ENCODE measurements around the gene ADAP1. TPM values are rescaled to one million over a fixed set of nuclear protein-coding genes. Genes with fewer than 3 reads are reported as not detected.
A peak's percentile ranks its signal among the peaks of the same experiment; 100 is the strongest.
"Not testable (repeated sequence)": the region's sequence is repeated elsewhere in the genome, so short reads cannot be mapped to it uniquely, and the experiment has no call there.

Gene ADAP1
- total RNA-seq, 1 donor from 2014 or later: 1.6 TPM

DNA sequence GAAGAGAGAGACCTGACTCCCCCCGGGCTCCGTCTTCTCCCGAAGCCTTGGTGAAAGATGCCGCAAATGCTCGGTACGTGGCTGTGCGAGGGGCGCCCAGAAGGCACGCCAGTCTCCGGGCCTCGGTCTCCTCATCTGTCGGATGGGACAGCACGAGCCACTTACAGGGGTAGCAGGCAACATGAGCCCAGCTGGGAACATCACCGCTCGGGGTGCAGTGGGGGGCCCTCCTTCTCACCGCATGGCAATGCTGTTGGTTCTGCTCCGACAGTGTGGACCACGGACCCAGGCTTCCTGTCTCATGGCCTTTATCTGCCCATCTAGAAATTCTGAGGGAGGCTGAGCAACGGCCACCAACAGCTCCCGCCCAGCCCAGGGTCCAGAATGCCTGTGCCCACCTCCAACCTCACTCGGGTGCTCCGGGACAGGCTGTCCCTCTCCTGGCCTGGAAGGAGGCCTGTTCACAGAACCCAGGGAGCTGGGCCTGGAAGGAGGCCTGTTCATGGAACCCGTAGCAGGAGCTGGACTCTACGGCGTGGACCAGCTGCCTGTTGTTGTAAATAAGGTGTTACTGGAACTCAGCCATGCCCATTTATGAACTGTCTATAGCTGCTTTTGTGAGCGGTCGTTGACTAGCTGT is 15.8 kb downstream of the ADAP1 start:
- DNase-seq: no peak

DNA sequence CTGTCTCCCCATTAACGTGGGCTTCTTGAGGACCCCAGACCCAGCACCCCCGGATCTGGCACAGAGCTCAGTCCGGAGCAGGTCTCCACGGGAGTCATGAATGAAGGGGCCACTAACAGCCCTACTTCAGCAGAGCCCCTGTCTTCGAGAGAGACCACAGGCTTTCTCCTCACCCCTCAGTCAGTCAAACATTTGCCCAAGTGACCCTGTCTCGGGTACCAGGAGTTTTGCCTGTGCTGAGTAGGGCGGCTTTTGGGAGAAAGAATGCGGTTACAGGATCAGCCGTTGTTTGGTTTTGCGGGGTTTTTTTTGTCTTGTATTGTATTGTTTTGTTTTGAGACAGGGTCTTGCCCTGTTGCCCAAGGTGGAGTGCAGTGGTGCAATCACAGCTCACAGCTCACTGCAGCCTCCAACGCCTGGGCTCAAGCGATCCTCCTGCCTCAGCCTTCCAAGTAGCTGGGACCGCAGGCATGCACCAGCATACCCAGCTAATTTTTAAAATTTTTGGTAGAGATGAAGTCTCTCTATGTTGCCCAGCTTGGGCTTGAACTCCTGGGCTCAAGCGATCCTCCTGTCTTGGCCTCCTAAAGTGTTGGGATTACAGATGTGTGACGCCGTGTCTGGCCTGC is 16.5 kb downstream of the ADAP1 start:
- DNase-seq: no peak

DNA sequence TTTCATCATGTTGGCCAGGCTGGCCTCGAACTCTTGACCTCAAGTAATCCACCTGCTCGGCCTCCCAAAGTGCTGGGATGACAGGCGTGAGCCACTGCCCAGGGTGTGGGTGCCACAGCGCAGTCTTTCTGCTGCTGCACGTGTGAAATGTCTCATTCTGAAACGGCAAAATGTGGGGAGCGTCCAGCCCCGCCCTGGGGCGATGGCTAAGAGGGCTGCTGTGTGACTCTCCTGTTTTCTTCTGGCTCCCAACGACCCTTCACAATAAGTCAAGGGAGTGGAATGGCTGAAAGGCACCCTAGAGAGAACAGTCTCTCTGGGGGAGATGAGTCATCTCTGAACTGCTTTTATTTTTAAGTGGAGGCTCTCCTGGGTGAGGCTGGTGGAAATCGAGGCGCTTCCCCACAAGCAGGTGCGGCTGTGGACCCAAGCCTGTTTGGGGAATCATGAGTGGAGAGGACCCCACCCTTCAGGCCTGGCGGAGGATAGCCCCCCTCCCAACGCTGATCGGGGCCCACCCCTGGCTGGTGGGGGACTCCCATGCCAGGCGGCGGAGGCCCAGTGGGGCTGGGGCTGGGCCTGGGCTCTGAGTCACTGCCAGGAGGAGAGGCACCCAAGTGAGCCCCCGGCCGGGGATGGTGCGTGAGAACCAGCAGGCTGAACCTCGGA is 18.0 kb downstream of the ADAP1 start:
- DNase-seq: no peak

DNA sequence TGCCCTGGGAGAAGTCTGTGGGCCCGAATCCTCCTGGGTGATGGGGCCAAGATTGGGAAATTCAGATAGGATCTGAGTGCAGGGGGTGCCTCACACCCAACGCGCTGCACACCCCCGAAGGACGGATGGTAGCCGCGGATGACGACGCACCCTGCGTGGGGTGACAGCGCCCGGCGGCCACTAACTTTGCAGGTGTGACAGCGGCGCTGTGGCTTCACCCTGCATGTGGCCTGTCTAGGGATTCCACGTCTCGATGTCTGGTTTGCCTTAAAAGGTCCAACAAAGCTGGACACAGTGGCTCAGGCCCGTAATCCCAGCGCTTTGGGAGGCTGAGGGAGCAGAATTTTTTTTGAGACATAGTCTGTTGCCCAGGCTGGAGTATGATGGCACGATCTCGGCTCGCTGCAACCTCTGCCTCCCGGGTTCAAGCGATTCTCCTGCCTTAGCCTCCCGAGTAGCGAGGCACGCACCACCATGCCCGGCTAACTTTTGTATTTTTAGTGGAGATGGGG is 18.6 kb downstream of the ADAP1 start:
- no peak for DNase-seq

DNA sequence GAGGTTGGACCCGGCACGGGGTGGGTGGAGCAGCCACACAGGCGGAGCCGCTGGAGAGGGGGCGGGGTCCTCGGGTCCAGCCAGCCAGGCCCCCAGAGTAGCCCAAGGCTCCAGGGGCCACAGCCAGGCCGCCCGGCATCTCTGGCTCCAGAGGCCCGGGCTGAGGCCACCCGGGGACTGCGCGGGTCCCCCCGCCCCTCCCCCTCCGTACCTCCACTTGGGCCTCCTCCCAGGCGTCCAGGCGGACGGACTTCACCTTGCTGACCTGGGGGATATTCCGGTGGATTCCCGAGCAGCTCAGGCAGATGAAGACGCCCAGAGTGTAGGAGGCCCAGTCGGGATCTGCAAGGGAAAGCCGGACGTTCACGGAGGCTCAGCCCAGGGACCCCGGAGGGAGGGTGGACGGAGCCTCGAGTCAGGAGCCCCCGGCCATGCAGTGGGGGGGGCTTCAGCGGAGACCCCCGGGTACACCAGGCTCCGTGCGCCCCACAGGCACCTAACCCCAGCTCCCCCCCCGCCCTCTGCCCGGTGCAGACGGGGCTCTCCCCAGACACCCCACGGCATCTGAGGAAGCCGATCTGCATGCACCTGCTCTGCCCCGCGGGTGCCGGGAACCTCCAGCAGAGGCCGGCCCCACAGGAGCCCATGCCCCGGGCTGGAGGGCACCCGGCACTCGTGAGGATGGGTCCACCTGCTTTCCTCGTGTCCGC is 19.2 kb downstream of the ADAP1 start:
- no peak for DNase-seq

DNA sequence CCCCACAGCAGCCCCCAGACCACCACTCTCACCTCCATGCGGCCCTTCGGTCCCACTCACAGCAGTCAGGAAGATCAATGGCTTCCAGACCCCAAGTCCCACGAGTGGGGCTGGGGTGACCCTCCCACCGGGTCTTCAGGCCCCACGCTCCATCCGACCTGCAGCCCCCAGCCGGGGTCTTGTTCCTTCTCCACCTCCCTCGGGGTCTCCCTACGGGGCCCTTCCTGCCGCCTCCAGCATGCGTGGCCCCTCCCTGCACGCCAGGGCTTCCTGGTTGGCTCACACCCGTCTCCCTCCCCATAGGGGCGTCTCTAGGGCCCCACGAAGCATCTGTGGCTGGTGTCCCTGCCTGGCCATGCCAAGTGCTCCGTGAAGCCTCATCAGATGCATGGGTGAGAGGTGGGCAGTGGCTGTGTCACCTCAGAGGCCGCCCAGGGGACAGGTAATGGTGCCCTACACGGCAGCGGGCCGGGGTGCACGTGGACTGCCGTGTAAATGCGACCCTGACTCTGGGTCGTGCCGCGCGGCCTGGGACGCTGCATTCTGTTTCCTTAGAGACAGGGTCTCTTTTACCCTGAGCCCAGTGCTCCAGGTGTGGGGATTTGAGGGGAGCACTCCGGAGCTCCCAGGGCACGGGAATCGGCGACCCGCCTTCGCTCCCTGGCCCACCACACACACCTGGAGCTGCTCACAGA is 19.9 kb downstream of the ADAP1 start:
- DNase-seq: no peak

DNA sequence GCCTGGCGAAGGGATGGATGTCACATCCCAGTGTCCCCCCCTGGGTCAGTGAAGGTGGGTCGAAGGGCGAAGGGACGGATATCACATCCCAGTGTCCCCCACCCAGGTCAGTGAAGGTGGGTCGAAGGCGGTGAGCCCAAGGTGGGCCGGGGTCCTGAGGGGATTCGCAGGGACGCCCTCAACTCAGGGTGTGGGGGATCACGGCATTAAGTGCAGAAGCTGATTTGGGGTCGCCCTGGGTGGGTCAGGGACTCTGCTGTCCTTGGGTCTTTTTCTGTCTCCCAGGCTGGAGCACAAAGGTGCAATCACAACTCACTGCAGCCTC is 21.9 kb downstream of the ADAP1 start:
- no peak for DNase-seq

DNA sequence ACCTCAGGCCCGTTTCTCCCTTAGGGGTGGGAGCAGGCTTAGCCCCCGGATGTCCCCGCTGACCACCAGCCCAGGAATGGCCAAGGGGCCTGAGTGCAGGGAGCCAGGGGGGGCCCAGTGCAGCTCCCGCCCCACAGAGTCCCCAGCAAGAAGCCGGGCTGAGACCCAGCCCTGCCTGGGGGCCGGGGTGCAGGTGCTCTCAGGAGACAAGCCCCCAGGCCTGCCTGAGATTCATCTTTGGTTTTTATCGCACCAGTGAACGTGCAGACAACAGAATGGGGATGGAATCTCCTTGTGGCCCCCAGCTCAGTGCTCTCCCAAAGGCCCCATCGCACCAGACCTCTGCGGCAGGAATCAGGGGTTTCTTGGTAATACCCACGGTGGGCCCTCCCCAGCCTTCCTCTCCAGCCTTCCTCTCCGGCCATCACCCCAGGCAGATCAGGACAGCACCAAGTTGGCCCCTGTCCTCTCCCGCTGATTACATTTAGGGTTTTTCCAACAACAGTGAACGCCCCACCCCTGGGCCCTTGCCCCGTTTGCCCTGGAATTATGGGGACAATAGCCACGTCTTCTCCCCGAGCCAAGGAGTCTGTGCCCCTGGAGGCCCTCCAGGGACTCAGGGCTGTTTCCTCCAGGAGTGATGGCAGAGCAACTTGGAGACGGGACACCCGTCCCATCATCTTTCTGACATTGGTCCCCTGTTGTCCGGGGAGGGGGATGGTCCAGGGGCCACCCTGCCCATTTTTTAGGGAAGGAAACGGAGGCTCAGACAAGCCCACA is 22.4 kb downstream of the ADAP1 start:
- no peak for DNase-seq

DNA sequence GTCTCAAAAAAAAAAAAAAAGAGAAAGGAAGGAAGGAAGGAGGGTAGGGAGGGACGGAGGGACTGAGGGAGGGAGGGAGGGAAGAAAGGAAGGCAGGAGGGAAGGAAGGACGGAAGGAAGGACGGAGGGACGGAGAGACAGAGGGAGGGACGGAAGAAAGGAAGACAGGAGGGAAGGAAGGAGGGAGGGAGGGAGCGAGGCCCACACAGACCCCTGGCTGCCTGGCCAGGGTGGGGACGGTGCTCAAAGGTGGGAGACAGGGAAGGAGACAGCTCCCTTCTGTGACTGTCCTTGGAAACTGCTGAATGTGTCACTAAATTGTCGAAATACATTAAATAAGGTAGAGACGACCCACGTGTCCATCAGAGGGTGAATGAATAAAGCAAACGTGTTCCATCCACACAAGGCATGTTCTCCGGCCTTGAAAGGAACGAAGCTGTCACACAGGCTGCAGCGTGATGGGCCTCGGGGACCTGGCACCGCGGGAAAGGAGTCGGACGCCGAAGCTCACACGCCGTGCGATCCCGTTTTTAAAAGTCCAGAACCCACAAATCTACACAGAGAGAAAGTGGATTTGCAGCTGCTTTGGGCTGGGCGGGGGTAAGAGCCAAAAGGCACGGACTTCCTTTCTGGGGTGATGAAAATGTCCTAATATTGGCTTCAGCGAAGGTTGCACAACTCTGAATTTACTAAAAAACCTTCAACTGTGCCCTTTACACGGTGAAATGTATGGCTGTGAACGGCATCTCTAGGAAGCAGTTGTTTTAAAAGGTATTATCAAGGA is 23.3 kb downstream of the ADAP1 start:
- no peak for DNase-seq

DNA sequence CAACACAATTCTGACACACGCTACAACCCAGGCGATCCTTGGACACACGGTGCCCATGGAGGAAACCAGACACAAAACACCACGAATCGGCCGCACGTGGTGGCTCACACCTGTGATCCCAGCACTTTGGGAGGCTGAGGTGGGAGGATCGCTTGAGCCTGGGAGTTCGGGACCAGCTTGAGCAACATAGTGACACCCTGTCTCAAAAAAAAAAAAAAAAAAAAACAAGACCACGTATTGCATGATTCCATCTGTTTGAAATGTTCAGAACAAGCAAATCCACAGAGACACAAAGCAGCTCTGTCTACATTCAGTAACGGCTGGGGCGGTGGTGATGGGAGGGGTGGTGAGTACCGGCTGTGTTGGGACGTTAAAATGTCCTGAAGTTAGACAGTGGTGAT is 25.2 kb downstream of the ADAP1 start:
- DNase-seq: peak; percentile 30

DNA sequence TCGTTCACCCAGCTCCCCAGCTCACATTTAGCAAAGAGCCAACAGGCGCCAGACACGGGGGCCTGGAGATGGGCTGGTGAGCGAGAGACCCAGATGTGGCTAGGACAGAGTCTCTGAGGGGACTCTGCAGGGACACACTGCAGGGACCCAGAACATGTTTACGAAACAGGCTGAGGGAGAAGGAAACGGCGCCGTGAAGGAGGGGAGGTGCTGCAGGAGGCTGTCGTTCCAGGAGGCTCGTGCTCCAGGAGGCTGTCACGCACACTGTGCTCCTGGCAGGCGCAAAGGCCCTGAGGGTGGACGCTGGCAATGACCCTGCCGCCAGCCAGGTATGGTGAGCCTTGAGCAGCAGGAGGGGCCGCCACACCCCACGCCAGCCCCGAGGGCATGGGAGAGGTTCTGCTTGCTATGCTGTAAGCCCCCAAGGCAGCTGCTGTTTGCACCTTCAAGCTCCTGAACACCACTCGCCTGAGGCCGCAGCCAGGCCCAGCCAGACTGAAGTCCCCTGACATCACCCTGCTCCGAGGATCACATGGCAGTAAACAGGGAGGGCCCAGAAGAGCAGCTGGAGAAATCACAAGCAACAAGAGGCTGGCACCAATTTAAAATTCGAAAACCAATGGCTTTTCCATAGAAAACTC is 27.3 kb downstream of the ADAP1 start:
- DNase-seq: no peak

DNA sequence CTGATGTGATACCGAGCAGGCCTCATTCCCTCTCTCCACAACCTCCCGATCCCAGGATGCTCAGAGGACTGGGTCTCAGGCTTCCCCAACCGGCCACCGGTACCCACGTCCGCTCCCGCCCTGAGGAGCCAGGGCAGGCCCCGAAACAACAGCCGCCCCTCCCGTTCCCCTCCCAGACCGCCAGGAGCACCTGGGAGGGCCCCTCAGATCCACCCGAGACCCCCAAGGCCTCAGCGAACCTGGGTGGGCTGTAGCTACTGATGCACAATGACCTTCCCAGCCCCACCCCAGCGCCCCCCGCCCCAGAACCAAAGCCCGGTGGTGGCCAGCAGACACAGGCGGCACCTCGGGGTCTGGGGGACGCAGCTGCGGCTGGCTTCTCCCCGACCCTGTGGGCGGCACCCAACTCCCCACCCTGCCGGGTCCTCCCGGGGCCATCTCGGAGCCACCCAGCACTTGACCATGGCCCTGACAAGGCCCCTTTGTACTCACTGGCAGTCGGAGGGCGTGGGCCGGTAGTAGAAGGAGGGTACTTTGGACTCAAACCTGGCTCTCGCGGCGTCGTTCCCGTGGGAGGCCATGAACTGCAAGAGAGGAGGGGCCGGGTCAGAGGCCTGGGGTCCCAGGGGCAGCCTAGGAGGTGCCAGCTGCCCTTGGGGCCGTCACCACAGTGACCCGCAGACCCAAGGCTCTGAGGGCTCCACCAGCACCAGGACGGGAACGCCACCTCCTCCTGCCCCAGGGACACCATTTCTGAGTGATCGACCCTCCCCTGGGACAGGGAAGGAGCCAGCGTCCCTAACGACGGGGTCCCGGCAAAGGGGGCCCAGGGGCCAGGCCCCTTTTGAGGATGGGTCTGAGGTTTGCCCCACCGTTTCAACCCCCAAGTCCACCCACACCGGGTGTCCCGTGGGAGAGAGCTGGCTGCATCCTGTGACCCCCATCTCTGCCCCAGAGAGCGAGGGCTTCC is 28.1 kb downstream of the ADAP1 start:
- DNase-seq: no peak

DNA sequence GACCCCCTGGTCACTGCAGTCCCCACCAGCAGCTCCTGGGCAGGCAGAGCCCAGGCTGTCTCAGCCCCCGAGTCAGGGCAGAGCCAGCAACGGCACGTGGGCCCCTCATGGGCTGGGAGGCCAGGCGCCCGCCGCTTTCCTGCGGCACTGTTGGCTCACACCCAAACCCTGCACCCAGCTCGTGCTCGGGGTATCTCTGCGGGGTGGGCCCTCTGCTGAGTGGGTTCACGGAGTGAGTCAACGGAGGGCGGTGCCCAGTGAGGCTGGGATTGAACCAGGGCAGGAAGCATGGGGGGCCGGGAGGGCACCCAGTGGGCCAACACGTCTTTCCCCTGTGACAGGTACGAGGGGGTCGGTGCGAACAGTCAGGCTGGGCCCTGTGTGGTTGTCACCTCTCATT is 28.9 kb downstream of the ADAP1 start:
- DNase-seq: no peak

DNA sequence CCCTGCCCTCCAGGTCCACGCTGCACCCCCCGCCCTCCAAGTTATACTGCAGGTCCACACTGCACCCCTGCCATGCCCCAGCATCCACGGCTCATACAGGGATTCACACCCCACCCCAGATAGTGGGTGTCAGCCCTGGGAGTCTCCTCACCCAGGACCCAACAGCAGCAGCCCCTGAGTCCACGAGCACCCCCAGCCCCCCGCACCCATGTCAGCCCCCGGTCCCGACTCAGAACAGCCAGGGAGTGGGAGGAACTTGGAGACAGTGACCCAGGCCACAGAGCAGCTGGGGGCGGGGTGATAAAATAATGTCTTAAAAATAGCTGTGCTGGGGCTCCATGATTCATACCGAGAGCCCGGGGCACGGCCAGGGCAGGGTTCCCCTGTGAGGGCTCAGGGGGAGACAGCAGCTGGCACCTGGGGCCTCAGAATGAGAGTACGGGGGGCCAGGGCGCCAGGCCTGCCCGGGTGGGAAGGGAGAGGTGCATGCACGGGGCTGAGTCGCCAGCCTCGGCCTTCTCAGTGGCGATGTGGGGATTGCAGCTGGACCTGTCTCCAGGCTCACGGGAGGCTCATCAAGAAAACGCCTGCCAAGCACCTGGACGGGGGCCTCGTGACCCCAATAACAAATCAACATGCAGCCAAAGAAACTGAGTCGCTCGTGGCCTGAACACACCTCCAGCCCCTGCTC is 29.8 kb downstream of the ADAP1 start:
- DNase-seq: peak; percentile 39

DNA sequence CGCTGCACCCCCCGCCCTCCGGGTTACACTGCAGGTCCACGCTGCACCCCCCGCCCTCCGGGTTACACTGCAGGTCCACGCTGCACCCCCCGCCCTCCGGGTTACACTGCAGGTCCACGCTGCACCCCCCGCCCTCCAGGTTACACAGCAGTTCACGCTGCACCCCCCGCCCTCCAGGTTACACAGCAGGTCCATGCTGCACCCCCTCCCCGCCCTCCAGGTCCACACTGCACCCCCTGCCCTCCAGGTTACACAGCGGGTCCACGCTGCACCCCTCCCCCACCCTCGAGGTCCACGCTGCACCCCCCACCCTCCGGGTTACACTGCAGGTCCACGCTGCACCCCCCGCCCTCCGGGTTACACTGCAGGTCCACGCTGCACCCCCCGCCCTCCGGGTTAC is 30.4 kb downstream of the ADAP1 start:
- DNase-seq: not testable (repeated sequence)

DNA sequence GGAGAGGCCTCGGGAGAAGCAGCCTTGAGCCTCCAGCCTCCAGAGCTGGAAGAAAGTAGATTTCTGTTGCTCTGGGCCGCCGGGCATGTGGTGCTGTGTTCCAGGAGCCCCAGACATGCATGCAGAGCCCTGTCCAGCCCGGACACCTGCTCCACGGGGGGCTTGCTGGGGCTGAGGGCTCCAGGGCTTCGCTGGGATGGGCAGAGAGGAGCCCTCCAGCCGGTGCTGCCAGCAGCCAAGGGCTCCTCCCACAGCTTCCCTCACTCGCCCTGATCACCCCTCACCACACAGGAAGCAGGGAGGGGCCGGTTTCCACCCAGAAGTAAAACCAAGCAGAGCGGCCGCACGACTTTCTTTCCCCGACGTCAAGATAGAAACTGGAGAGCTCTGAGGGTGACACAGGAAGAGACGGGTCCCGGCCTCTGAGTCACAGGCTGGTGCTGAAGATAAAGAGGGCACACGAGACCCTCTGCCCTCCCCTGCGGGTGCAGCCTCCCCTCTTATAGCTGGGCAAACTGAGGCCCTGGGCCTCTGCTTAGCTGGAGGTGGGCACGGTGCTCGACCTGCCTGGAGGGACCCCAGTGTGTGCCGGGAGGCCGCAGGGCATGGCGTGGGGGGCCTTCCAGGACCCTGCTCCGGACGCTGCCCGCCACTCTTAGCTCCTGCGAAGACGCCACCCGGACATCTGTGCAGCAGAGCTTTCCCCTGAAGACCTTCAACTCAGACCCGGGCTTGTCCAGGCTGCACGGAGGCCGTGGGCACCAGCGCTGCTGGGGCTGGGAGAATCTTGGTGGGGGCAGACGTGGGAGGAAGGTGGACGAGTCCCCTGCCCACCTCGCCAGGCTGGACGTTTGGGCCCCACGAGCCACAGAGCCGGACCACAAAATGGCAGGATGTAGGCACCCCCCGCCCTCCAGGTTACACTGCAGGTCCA is 31.1 kb downstream of the ADAP1 start:
- peak; percentile 59 for DNase-seq

Data from tongue (tissue), 2 donors.